SK-N-SH (cell line): ENCODE data around the gene SIM2.

Source experiments
- POLR2AphosphoS5 ChIP-seq: IDR thresholded peaks from 2 replicates; pipeline ENCODE4 v1.6.1; 2012; ENCODE audit warnings: low read depth, low read length
- RCOR1 ChIP-seq: fragments of 150-350 bp; IDR thresholded peaks from 2 replicates; pipeline ENCODE4 v1.6.1; 2017; ENCODE audit warnings: antibody characterized with exemption, low read length
- SMC3 ChIP-seq: IDR thresholded peaks from 2 replicates; pipeline ENCODE4 v1.6.1; 2012; ENCODE audit warnings: low read depth, low read length, improper control_type of control experiment
- TAF1 ChIP-seq: IDR thresholded peaks from 2 replicates; pipeline ENCODE4 v1.6.1; 2012; ENCODE audit warnings: low read depth, mild to moderate bottlenecking, low read length, moderate library complexity, borderline replicate concordance
- TF ChIP-seq, protein P1 (sequence below): fragments of 200-600 bp; sonication (generic); IDR thresholded peaks from 2 replicates; pipeline ENCODE4 v1.6.1; 2017; ENCODE audit warnings: antibody characterized with exemption, mild to moderate bottlenecking, moderate library complexity

DNA sequence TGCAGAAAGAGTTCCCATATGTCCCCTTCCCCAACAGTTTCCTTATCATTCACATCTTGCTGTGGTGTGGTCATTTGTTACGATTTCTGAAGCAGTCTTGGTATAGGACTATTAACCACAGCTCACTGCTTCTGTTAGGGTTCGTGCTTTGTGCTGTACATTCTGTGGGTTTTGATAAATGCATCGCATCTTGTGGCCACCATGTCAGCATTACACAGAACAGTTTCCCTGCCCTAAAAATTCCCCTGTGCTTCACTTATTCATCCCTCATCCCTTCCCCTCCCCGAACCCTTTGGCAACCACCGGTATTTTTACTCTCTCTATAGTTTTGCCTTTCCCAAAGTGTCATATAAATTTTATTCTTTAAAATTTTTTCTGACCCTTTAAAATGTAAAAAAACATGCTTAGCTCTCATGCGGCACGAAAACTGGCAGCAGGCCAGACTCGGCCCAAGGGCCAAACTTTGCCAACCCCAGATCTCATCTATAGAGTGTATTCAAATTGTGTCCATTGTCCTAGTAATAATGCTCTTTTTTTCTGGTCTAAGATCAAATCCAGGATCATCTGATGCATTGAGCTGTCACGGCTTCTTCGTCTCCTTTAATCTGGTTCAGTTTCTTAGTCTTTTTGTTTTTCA, 78.2 kb downstream of the SIM2 start:
- TF ChIP-seq, protein P1, sequence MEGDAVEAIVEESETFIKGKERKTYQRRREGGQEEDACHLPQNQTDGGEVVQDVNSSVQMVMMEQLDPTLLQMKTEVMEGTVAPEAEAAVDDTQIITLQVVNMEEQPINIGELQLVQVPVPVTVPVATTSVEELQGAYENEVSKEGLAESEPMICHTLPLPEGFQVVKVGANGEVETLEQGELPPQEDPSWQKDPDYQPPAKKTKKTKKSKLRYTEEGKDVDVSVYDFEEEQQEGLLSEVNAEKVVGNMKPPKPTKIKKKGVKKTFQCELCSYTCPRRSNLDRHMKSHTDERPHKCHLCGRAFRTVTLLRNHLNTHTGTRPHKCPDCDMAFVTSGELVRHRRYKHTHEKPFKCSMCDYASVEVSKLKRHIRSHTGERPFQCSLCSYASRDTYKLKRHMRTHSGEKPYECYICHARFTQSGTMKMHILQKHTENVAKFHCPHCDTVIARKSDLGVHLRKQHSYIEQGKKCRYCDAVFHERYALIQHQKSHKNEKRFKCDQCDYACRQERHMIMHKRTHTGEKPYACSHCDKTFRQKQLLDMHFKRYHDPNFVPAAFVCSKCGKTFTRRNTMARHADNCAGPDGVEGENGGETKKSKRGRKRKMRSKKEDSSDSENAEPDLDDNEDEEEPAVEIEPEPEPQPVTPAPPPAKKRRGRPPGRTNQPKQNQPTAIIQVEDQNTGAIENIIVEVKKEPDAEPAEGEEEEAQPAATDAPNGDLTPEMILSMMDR: no peak
- TF ChIP-seq TAF1 (no peak), RCOR1 (no peak), POLR2AphosphoS5 (no peak), SMC3 (no peak)
